Bronchial epithelial cell (primary cell): Measurements from ENCODE around the gene ULK4. TPM values are rescaled to one million over a fixed set of nuclear protein-coding genes. Genes with fewer than 3 reads are reported as not detected.

Experiments
- DNase-seq: peaks from one replicate; pipeline ENCODE4 v3.0.0-alpha.2; 2010; ENCODE audit warnings: low read depth
- FAIRE-seq: peaks from 2 replicates; lab custom pipeline; 2011; peaks lifted over from hg19 to GRCh38; lab: Jason Lieb, UNC
- H3K27me3 ChIP-seq: 2 replicates; pipeline ENCODE4 v1.5.1; 2011; ENCODE audit warnings: low read length; ENCODE audit not compliant: control insufficient read depth, insufficient read depth
- H3K36me3 ChIP-seq: 2 replicates; pipeline ENCODE4 v1.5.1; 2011; ENCODE audit warnings: low read length; ENCODE audit not compliant: control insufficient read depth, insufficient read depth
- H3K4me3 ChIP-seq: 2 replicates; pipeline ENCODE4 v1.5.1; 2011; ENCODE audit warnings: mild to moderate bottlenecking, low read depth, low read length, control low read depth
- CTCF ChIP-seq: IDR thresholded peaks from 2 replicates; pipeline ENCODE4 v1.5.1; 2011; ENCODE audit warnings: mild to moderate bottlenecking, moderate library complexity, low read length, control low read depth, inconsistent platforms; ENCODE audit not compliant: insufficient read depth, severe bottlenecking
- total RNA-seq: library from RNA; depleted of rRNA; stranded (reverse); fragments of >200 nt; gene quantifications from 2 replicates; pipeline ENCODE4 v1.2.1, GENCODE V29; 2014

Gene ULK4
- total RNA-seq, 1 donor from 2014 or later, result 3.9 TPM

GRCh38 chr3:41673650-41674049 is 288.3 kb downstream of the ULK4 start:
- TF ChIP-seq CTCF, result no peak
- Histone ChIP-seq H3K27me3 (no peaks in the 10 kb centered on the region), H3K36me3 (no peaks in the 10 kb centered on the region), H3K4me3 (no peak overlapping the region)
- DNase-seq, result no peak
- FAIRE-seq, result no peak

GRCh38 chr3:41668379-41668778 is 293.5 kb downstream of the ULK4 start:
- TF ChIP-seq CTCF, result no peak
- Histone ChIP-seq H3K36me3 (no peaks in the 10 kb centered on the region), H3K4me3 (no peak overlapping the region), H3K27me3 (no peaks in the 10 kb centered on the region)
- FAIRE-seq (no peak), DNase-seq (no peak)

- H3K4me3 ChIP-seq, result no peak overlapping the region
- H3K27me3 ChIP-seq, result no peaks in the 10 kb centered on the region
- FAIRE-seq, result no peak
- H3K36me3 ChIP-seq, result no peaks in the 10 kb centered on the region
- peak; percentile 39 for DNase-seq
- TF ChIP-seq CTCF, result no peak
These were observed 299.6 kb downstream of the ULK4 start for GRCh38 chr3:41662288-41662687.

GRCh38 chr3:41661796-41662195 is 300.1 kb downstream of the ULK4 start:
- Histone ChIP-seq H3K4me3 (no peak overlapping the region), H3K36me3 (no peaks in the 10 kb centered on the region), H3K27me3 (no peaks in the 10 kb centered on the region)
- no peak for TF ChIP-seq CTCF
- DNase-seq (no peak), FAIRE-seq (no peak)

- no peak for DNase-seq
- no peak overlapping the region for H3K4me3 ChIP-seq
- no peak for FAIRE-seq
- TF ChIP-seq CTCF, result no peak
- no peaks in the 10 kb centered on the region for H3K27me3 ChIP-seq
- no peaks in the 10 kb centered on the region for H3K36me3 ChIP-seq
These were observed 301.4 kb downstream of the ULK4 start for GRCh38 chr3:41660510-41660909.

GRCh38 chr3:41653571-41654239 is 308.2 kb downstream of the ULK4 start:
- H3K27me3 ChIP-seq, result no peaks in the 10 kb centered on the region
- DNase-seq, result no peak
- no peak for FAIRE-seq
- TF ChIP-seq CTCF, result no peak
- no peak overlapping the region for H3K4me3 ChIP-seq
- H3K36me3 ChIP-seq, result no peaks in the 10 kb centered on the region
